Stimulated activated CD8-positive, alpha-beta memory T cell treated with anti-CD3 and anti-CD28 coated beads, Interleukin-7, amount 100 ng/mL, for 4 hours (primary cell): Measurements from ENCODE around the gene PRR23A.

ENCODE experiments used
- DNase-seq, 2 donors: peaks; one replicate each; pipeline ENCODE4 v3.0.0-alpha.2; 2020; ENCODE audit warnings: low read depth in 2 of 2

The PRR23A gene

DNA sequence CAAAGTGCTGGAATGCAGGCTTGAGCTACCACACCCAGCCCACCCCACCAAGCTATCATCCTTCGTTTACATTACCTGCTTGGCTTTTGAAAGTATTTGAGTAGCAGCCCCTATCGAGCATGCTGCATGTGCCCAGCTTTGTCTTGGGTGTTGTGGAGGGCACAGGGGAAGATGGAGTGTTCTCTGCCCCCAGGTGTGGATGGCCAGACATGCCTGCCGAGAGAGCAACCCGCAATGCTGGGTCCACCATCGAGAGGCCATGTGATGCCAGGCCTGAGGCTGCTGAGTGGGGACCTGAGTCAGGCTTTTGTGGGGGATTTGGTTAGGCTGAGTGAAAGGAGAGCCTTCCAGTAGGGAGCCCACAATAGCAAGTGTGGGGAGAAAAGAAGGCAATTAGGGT is 33.1 kb downstream of the PRR23A start:
- no peak for DNase-seq

DNA sequence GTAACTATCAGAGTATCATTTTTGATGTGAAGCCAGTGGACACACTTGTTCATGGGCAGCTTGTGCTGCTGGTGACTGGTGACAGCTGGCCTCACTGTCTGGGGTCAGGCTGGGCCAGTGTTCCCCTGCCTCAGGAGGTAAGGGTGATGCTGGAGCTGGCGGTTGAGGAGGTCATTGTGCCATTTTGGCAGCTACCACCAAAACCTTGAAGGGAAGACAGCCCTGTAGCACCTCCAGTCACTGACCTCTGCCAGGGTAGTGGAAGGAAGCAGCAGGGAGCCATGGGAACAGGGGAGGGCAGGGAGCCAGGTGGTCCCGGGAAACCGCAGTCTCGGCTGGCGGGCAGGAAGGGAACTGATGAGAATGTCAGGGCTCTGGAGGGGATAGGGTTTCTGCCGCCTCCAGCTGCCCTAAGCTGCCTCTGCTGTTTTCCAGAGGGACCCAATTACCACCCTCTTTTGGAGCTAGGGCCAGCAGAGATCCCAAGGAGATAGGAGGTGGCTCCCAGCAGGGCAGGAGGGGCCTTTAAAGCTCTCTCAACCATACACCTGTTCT is 34.2 kb downstream of the PRR23A start:
- no peak for DNase-seq

DNA sequence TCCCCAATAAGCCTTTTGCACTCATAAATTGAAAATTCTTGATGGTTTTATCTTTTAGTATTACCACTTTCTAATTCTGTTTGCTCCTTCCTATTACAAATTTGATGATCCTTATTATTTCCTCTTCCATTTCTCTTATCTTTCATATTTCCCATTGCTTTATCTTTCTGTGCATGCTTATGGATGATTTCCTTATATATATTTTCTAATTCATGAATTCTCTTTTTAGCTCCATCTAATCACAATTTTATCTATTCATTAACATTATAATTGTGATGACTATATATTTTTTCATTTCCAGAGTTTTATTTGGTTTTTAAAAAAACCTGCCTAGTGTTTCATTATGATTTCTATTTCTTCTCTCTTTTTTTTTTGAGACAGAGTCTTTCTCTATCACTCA is 41.1 kb downstream of the PRR23A start:
- no peak for DNase-seq

DNA sequence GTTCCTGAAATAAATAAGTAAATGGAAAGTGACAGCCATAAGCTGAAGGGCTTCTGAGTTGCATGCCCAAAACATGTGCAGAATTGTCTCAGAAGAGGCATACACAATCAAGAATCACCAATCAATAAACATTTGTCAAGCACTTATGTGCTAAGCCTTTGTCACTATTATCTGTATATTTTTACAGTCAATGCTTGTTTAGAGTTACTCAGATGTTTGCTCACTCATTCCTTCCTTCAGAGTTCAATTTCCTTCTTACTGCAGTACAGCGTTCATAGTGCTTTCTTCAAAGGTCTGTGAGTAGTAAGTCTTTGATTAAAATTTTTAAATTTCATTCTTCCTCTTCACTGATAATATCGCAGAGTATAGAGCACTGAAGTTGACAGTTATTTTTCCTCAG is 41.8 kb downstream of the PRR23A start:
- DNase-seq: no peak

DNA sequence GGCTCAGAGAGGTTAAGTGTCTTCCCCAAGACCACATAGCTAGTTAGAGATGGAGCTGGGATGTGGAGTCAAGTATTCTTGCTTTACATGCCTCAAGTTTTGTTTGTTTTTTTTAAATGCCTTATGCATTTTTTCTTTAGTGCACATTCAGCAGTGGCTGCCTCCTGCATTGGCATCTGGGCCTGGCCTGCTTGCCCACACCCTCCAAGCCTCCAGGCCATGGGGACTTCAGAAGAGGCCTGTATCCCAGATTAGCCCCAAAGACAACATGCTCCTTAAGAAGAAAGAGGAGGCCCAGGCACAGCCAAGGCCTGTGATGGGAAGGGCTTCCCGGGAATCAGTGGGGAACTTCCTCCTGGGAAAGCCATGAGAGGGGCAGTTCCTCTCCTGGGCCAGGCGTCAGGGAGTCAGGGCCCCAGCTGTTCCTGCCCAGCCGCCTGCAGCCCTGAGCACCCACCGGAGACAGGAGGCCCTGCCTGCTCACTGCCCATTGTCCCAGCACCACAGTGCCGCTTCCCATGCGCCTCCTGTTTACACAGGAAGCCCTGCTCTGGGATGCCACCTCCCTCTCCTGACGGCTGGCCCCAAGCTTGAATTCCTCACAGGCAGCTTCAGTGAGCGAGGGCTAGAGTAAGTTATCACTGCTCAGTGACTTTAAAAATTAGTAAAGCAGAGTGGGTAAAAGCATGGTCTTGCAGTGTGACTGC is 43.1 kb downstream of the PRR23A start:
- no peak for DNase-seq

DNA sequence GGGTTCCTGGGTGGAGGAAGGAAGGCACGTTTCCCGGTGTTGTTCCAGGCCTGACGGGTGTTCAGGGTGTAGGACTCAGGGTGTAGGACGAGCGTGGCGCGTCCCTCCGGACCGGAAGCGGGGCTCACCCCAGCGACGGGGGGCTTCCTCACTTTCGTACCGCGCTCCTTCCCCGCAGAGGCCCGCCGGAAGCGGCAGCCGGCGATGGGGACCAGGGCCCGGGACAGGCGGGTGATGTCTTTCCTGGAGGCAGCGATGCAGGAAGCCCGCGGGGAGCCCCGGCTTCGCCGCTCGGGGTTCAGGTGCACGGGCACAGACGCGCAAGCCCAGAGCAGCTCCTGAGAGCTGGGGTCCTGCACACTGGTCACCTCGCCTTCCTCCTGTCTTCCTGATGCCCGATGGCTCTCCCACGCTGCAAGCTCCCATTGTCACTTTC is 45.6 kb downstream of the PRR23A start:
- no peak for DNase-seq
